Tibial artery (tissue), 4 donors: ENCODE measurements around the gene BANP.
"Not testable (repeated sequence)": the region's sequence is repeated elsewhere in the genome, so short reads cannot be mapped to it uniquely, and the experiment has no call there.

ENCODE experiments used
- DNase-seq, 2 donors: peaks; one replicate each; pipeline ENCODE4 v3.0.0-alpha.2; 2019
- H3K27ac ChIP-seq, 2 donors: fragments of 200-600 bp; sonication (generic) in 1 of 2; 1 replicate in 1 of 2; 2 replicates in 1 of 2; pipeline ENCODE4 v1.5.1; 2018 to 2019; ENCODE audit warnings: mild to moderate bottlenecking in 1 of 2
- H3K27me3 ChIP-seq, 2 donors: fragments of 200-600 bp; sonication (generic) in 1 of 2; one replicate each; pipeline versions ENCODE4 v1.5.1 to v1.6.0; 2016 to 2019
- H3K36me3 ChIP-seq, 3 donors: fragments of 200-600 bp; sonication (generic) in 2 of 3; one replicate each; pipeline ENCODE4 v1.5.1; 2016 to 2019; ENCODE audit warnings: mild to moderate bottlenecking in 2 of 3
- H3K4me1 ChIP-seq, 4 donors: fragments of 200-600 bp; sonication (generic) in 2 of 4; 1 replicate in 3 of 4; 2 replicates in 1 of 4; pipeline ENCODE4 v1.5.1; 2016 to 2019
- H3K4me3 ChIP-seq, 2 donors: fragments of 200-600 bp; sonication (generic) in 1 of 2; 1 replicate in 1 of 2; 2 replicates in 1 of 2; pipeline ENCODE4 v1.5.1; 2018 to 2019; ENCODE audit warnings: mild to moderate bottlenecking in 2 of 2
- H3K9me3 ChIP-seq, 3 donors: fragments of 200-600 bp; sonication (generic) in 1 of 3; one replicate each; pipeline ENCODE4 v1.5.1; 2016 to 2019
- CTCF ChIP-seq, 2 experiments: fragments of 200-600 bp in 1 of 2; fragments of 450-650 bp in 1 of 2; IDR thresholded peaks; one replicate each; pipeline ENCODE4 v1.5.1; 2017 to 2019; ENCODE audit warnings: antibody characterized with exemption in 2 of 2, mild to moderate bottlenecking in 1 of 2, moderate library complexity in 1 of 2
- intact Hi-C: fragments of 100-400 bp; cut with DNase I; formaldehyde crosslinking; loops from one replicate; pipeline ENCODE4 v1.15.0; 2023; ENCODE audit warnings: low total_unique reads

BANP gene

GRCh38 chr16:87926246-87927194 lies 24.7 kb upstream of the BANP start:
- no peak for DNase-seq
- Histone ChIP-seq H3K4me1 (peaks cover 0 to 18% (median 8%) of the 10 kb centered on the region in 4 donors), H3K4me3 (no peak overlapping the region), H3K27ac (no peak overlapping the region), H3K27me3 (peaks cover 0 to 17% of the 10 kb centered on the region in 2 donors), H3K36me3 (no peaks in the 10 kb centered on the region), H3K9me3 (no peaks in the 10 kb centered on the region)
- TF ChIP-seq CTCF (IDR thresholded peaks at IDR 0.05): no peak
- intact Hi-C loops: no loop called here

GRCh38 chr16:87927195-87927562 lies 24.1 kb upstream of the BANP start:
- H3K27ac ChIP-seq: no peak overlapping the region
- DNase-seq: no peak
- H3K9me3 ChIP-seq: no peaks in the 10 kb centered on the region
- H3K27me3 ChIP-seq: peaks cover 0 to 24% of the 10 kb centered on the region in 2 donors
- intact Hi-C loops: no loop called here
- no peaks in the 10 kb centered on the region for H3K36me3 ChIP-seq
- no peak overlapping the region for H3K4me3 ChIP-seq
- peaks cover 0 to 14% (median 7%) of the 10 kb centered on the region in 4 donors for H3K4me1 ChIP-seq
- TF ChIP-seq CTCF (IDR thresholded peaks at IDR 0.05): no peak

DNA sequence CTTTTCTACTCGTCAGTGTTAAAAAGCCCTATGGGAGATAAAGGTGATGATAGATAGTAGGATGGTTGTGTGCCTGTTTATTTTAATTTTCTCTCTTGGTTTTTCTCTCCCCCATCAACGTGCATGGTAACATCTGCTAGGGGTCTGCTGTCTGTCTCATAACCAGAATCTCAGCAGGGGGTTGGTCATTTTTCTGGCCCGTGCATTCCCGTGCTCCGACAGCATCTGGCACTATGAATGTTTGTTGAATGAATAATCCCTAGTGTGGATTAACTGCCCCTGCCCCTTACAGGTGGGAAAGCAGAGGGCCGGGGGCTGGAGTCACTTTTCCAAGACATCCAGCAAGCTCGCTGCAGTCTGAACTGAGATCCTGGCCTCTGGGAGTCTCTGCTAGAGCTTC lies 21.2 kb upstream of the BANP start:
- Histone ChIP-seq H3K27me3 (peaks cover 0 to 33% of the 10 kb centered on the region in 2 donors), H3K27ac (no peak overlapping the region), H3K36me3 (no peaks in the 10 kb centered on the region), H3K9me3 (no peaks in the 10 kb centered on the region), H3K4me3 (no peak overlapping the region), H3K4me1 (no peaks in the 10 kb centered on the region)
- DNase-seq: no peak
- TF ChIP-seq CTCF (IDR thresholded peaks at IDR 0.05): no peak
- intact Hi-C loops: no loop called here

GRCh38 chr16:87930456-87930855 lies 20.8 kb upstream of the BANP start:
- no peak overlapping the region for H3K27ac ChIP-seq
- H3K27me3 ChIP-seq: peaks cover 0 to 37% of the 10 kb centered on the region in 2 donors
- TF ChIP-seq CTCF (IDR thresholded peaks at IDR 0.05): no peak
- H3K9me3 ChIP-seq: no peaks in the 10 kb centered on the region
- no peak for DNase-seq
- no peaks in the 10 kb centered on the region for H3K4me1 ChIP-seq
- no peaks in the 10 kb centered on the region for H3K36me3 ChIP-seq
- no peak overlapping the region for H3K4me3 ChIP-seq
- intact Hi-C loops: no loop called here

- TF ChIP-seq CTCF (IDR thresholded peaks at IDR 0.05): no peak
- Histone ChIP-seq H3K4me3 (no peak overlapping the region), H3K27ac (no peak overlapping the region), H3K27me3 (peaks cover 0 to 33% of the 10 kb centered on the region in 2 donors), H3K4me1 (no peaks in the 10 kb centered on the region), H3K9me3 (no peaks in the 10 kb centered on the region), H3K36me3 (no peaks in the 10 kb centered on the region)
- DNase-seq: no peak
- intact Hi-C loops: no loop called here
Measured at GRCh38 chr16:87931504-87931903, 19.7 kb upstream of the BANP start.

GRCh38 chr16:87932475-87933139 lies 18.6 kb upstream of the BANP start:
- H3K9me3 ChIP-seq, H3K36me3 ChIP-seq, DNase-seq, H3K27ac ChIP-seq, intact Hi-C loops, H3K4me3 ChIP-seq, H3K4me1 ChIP-seq: not testable (repeated sequence)
- H3K27me3 ChIP-seq: peaks cover 0 to 26% of the 10 kb centered on the region in 2 donors
